Fibroblast of mammary gland (primary cell): ENCODE results near the gene SKI.
A peak's percentile ranks its signal among the peaks of the same experiment; 100 is the strongest.

Source experiments
- DNase-seq: peaks from one replicate; pipeline ENCODE4 v3.0.0-alpha.2; 2010; ENCODE audit warnings: low read depth
- H3K4me3 ChIP-seq: 2 replicates; pipeline ENCODE4 v1.5.1; 2011; ENCODE audit warnings: low read depth, mild to moderate bottlenecking, low read length, moderate library complexity; ENCODE audit not compliant: control insufficient read depth
- CTCF ChIP-seq: conservative IDR thresholded peaks from 2 replicates; pipeline ENCODE4 v1.5.1; 2011; ENCODE audit warnings: low read depth, low read length, inconsistent platforms; ENCODE audit not compliant: control insufficient read depth, insufficient read depth

Gene SKI

GRCh38 chr1:2194319-2194897, 33.7 kb upstream of the SKI start, which contains the start of gene FAAP20:
Gene FAAP20, minus strand, starts transcription at chr1:2194772. Its CDS starts 23 bp downstream, at chr1:2194749.
- peak; percentile 54 for DNase-seq
- no peak for TF ChIP-seq CTCF
- peak within 1 kb of the TSS; percentile 55 for H3K4me3 ChIP-seq

- peak; percentile 76 for DNase-seq
- peak; percentile 81 for TF ChIP-seq CTCF
- H3K4me3 ChIP-seq: peak overlapping the region; percentile 55
Observed at GRCh38 chr1:2194898-2195673, 33.0 kb upstream of the SKI start.

GRCh38 chr1:2195785-2196184, 32.3 kb upstream of the SKI start:
- no peak for DNase-seq
- H3K4me3 ChIP-seq: no peak overlapping the region
- no peak for TF ChIP-seq CTCF

- H3K4me3 ChIP-seq: no peak overlapping the region
- DNase-seq: no peak
- TF ChIP-seq CTCF: no peak
Observed at GRCh38 chr1:2196901-2197638, 31.0 kb upstream of the SKI start.

- no peak overlapping the region for H3K4me3 ChIP-seq
- TF ChIP-seq CTCF: no peak
- DNase-seq: no peak
Observed at GRCh38 chr1:2197707-2198165, 30.4 kb upstream of the SKI start.

- TF ChIP-seq CTCF: no peak
- no peak overlapping the region for H3K4me3 ChIP-seq
- DNase-seq: no peak
Observed at GRCh38 chr1:2198571-2198970, 29.5 kb upstream of the SKI start.
